ENCODE data around the gene RAD21L1. TPM values are rescaled to one million over a fixed set of nuclear protein-coding genes. Genes with fewer than 3 reads are reported as not detected.

RAD21L1 gene
- total and polyA plus RNA-seq, 2 donors (not counting 1 experiment from before 2014, with no cell fraction given) = 0.16 to 0.50 TPM

DNA sequence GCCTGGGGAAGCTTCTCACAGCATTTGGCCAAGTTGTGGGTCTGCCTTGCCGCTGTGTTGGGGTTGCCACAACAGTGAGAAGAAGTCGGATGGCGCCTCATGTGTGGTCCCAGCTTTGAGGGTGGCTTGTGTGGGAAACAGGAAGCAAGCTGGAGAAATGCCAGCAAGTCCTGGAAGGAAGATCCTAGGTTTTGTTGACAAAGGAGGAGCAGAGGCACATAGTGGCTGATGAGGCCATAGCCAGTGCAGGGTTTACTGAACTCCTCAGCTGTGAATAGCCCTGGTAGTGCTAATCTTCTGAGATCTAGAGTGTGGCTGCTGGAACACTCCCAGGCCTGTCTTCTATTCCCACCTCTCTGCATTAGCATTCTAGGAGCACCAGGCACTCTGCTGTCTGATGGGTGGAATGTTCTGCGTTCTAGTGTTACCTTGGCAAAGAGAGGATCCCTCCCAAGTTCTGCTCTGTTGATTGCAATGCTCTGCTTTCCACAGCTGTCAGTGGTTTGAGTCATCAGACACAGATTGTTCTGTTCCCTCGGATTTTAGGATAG lies 65.4 kb downstream of the RAD21L1 start:
- Histone ChIP-seq H3K79me2 (ENCODE audit: control insufficient read depth, insufficient read depth, low read length) (no peaks in the 10 kb centered on the region), H3K4me2 (ENCODE audit: extremely low read depth, insufficient read depth, low read length) (no peak overlapping the region), H2AFZ (ENCODE audit: low read length) (no peak overlapping the region), H3K27ac (ENCODE audit: insufficient read depth, low read length) (no peak overlapping the region), H3K4me3 (replicated peaks in 1 of 4; ENCODE audit: control extremely low read depth in 1 of 4, insufficient read depth in 1 of 4, low read depth in 3 of 4, low read length in 4 of 4) (no peak overlapping the region), H3K9me3 (ENCODE audit: control insufficient read depth, insufficient read depth, low read depth, low read length) (no peaks in the 10 kb centered on the region), H3K4me1 (ENCODE audit: control insufficient read depth, extremely low read depth, insufficient read depth, low read length) (no peaks in the 10 kb centered on the region), H3K36me3 (ENCODE audit: control insufficient read depth, insufficient read depth, low read length) (no peaks in the 10 kb centered on the region), H4K20me1 (ENCODE audit: control insufficient read depth, extremely low read depth, insufficient read depth, low read length) (no peaks in the 10 kb centered on the region), H3K27me3 (ENCODE audit: control insufficient read depth, insufficient read depth, low read length) (no peaks in the 10 kb centered on the region), H3K9ac (ENCODE audit: insufficient read depth, low read length) (no peak overlapping the region)
- DNase-seq (ENCODE audit: low read depth in 2 of 2) = peak; percentile 26 to 53
- TF ChIP-seq, protein P1, sequence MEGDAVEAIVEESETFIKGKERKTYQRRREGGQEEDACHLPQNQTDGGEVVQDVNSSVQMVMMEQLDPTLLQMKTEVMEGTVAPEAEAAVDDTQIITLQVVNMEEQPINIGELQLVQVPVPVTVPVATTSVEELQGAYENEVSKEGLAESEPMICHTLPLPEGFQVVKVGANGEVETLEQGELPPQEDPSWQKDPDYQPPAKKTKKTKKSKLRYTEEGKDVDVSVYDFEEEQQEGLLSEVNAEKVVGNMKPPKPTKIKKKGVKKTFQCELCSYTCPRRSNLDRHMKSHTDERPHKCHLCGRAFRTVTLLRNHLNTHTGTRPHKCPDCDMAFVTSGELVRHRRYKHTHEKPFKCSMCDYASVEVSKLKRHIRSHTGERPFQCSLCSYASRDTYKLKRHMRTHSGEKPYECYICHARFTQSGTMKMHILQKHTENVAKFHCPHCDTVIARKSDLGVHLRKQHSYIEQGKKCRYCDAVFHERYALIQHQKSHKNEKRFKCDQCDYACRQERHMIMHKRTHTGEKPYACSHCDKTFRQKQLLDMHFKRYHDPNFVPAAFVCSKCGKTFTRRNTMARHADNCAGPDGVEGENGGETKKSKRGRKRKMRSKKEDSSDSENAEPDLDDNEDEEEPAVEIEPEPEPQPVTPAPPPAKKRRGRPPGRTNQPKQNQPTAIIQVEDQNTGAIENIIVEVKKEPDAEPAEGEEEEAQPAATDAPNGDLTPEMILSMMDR (conservative IDR thresholded peaks at IDR 0.05 in 1 of 2, IDR thresholded peaks at IDR 0.05 in 1 of 2; ENCODE audit: low read depth in 1 of 2, low read length in 2 of 2) = no peak
- TF ChIP-seq EZH2 (IDR thresholded peaks at IDR 0.05; ENCODE audit: low read length, missing control alignments) = no peak

DNA sequence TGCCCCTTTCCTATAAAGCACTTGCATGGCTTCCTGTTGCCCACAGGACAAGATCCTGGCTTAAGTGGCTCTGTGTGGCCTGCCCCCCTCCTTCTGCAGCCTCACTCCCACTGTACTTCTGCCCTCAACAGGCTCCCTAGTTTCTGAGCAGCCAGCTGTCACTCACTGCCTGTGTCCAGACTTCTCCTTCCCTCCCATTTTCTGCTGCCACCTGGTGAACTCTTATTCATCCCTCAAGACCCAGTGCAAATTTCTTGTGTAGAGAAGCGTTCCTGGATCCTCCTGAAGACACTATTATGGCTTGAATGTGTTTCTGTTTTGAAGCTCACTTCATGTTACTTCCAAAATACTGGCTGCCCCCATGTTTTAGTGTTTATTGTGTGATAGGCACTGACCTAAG lies 66.8 kb downstream of the RAD21L1 start:
- no peak overlapping the region for H3K4me3 ChIP-seq (replicated peaks in 1 of 4; ENCODE audit: control extremely low read depth in 1 of 4, insufficient read depth in 1 of 4, low read depth in 3 of 4, low read length in 4 of 4)
- H2AFZ ChIP-seq (ENCODE audit: low read length) = no peak overlapping the region
- no peaks in the 10 kb centered on the region for H3K4me1 ChIP-seq (ENCODE audit: control insufficient read depth, extremely low read depth, insufficient read depth, low read length)
- H3K79me2 ChIP-seq (ENCODE audit: control insufficient read depth, insufficient read depth, low read length) = no peaks in the 10 kb centered on the region
- H3K9ac ChIP-seq (ENCODE audit: insufficient read depth, low read length) = no peak overlapping the region
- no peaks in the 10 kb centered on the region for H4K20me1 ChIP-seq (ENCODE audit: control insufficient read depth, extremely low read depth, insufficient read depth, low read length)
- H3K9me3 ChIP-seq (ENCODE audit: control insufficient read depth, insufficient read depth, low read depth, low read length) = no peaks in the 10 kb centered on the region
- no peaks in the 10 kb centered on the region for H3K36me3 ChIP-seq (ENCODE audit: control insufficient read depth, insufficient read depth, low read length)
- TF ChIP-seq, protein P1 (conservative IDR thresholded peaks at IDR 0.05 in 1 of 2, IDR thresholded peaks at IDR 0.05 in 1 of 2; ENCODE audit: low read depth in 1 of 2, low read length in 2 of 2) = no peak
- TF ChIP-seq EZH2 (IDR thresholded peaks at IDR 0.05; ENCODE audit: low read length, missing control alignments) = no peak
- H3K27me3 ChIP-seq (ENCODE audit: control insufficient read depth, insufficient read depth, low read length) = no peaks in the 10 kb centered on the region
- H3K27ac ChIP-seq (ENCODE audit: insufficient read depth, low read length) = no peak overlapping the region
- H3K4me2 ChIP-seq (ENCODE audit: extremely low read depth, insufficient read depth, low read length) = no peak overlapping the region
- no peak for DNase-seq (ENCODE audit: low read depth in 2 of 2)

DNA sequence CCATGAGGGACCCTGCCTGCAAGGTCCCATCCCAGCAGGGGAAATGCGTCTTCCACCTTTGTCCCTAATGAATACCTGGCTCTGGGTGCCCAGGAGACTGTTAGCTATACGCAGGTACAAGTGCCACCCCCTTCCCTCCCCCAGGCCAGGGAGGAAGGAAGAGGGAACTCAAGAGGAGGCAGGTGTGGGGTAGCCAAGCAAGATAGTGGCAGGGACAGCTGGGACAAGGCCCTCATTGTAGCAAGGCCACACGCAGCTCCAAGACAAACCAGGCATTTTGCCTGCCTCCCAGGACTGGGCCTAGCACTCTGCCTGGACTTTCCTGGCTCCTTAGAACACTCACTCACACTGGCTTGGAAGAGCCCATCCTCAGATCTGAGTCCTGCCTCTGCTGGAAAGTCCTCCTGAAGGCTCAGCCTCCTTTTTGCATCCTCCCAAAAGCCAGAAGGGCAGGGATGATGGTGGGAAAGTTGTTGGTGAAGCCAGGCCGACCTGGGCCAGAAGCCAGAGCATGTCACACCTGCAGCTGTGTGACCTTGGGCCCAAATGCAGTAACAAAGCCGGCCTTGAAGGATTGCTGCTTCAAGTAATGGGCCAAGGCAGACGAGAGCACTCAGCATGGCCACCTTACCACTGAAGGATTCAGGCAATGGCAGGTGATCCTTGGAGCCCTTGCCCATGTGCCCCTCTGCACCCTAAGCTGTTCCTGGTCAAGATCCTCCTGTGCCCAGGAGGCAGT lies 68.0 kb downstream of the RAD21L1 start:
- Histone ChIP-seq H4K20me1 (ENCODE audit: control insufficient read depth, extremely low read depth, insufficient read depth, low read length) (no peaks in the 10 kb centered on the region), H2AFZ (ENCODE audit: low read length) (no peak overlapping the region), H3K4me3 (replicated peaks in 1 of 4; ENCODE audit: control extremely low read depth in 1 of 4, insufficient read depth in 1 of 4, low read depth in 3 of 4, low read length in 4 of 4) (no peak overlapping the region), H3K27me3 (ENCODE audit: control insufficient read depth, insufficient read depth, low read length) (no peaks in the 10 kb centered on the region), H3K9me3 (ENCODE audit: control insufficient read depth, insufficient read depth, low read depth, low read length) (no peaks in the 10 kb centered on the region), H3K4me1 (ENCODE audit: control insufficient read depth, extremely low read depth, insufficient read depth, low read length) (no peaks in the 10 kb centered on the region), H3K79me2 (ENCODE audit: control insufficient read depth, insufficient read depth, low read length) (no peaks in the 10 kb centered on the region), H3K27ac (ENCODE audit: insufficient read depth, low read length) (no peak overlapping the region), H3K9ac (ENCODE audit: insufficient read depth, low read length) (no peak overlapping the region), H3K4me2 (ENCODE audit: extremely low read depth, insufficient read depth, low read length) (no peak overlapping the region), H3K36me3 (ENCODE audit: control insufficient read depth, insufficient read depth, low read length) (no peaks in the 10 kb centered on the region)
- no peak for TF ChIP-seq EZH2 (IDR thresholded peaks at IDR 0.05; ENCODE audit: low read length, missing control alignments)
- TF ChIP-seq, protein P1 (conservative IDR thresholded peaks at IDR 0.05 in 1 of 2, IDR thresholded peaks at IDR 0.05 in 1 of 2; ENCODE audit: low read depth in 1 of 2, low read length in 2 of 2) = no peak
- no peak for DNase-seq (ENCODE audit: low read depth in 2 of 2)

Measured in fibroblast of lung (primary cell).